Fibroblast of skin of right quadriceps (primary cell): Measurements from ENCODE around the gene CD93.

ENCODE experiments used
- DNase-seq: peaks from one replicate; pipeline ENCODE4 v3.0.0-alpha.2; 2013

The CD93 gene

DNA sequence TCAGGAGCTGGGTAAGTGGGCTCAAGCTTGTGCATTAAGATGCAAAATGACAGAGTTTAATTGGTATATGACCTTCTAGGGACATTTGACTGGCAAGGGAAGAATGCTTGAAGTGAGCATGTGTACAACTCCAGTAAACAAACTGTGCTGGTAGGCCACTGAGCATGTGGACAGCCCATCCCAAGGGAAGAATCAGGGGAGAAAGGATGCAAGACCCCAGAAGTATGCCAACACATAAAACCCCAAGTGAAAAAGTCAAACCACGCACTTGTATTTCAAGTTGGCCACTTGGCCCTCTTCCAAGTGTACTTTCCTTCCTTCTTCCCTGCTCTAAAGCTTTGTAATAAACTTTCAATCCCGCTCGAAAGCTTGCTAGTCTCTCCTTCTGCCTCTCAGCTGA is 26.3 kb downstream of the CD93 start:
- no peak for DNase-seq

DNA sequence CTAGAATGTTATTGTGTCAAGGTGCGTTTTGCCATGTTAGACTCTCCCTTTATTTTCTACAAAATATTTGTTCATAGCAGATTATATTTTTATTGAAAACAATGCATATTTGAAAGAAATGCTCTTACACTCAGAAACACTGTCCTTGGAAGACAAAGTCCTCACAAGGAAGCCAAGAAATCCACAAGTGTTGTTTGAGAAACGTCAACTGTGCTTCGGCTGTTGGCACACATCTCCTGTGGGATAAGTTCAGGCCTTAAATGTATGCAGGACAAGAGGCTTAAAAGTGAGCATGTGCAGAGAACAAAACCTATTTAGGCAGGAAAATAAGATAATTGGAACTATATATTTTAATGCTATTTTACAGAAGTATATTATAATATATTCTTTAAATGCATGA is 27.1 kb downstream of the CD93 start:
- DNase-seq, result no peak

DNA sequence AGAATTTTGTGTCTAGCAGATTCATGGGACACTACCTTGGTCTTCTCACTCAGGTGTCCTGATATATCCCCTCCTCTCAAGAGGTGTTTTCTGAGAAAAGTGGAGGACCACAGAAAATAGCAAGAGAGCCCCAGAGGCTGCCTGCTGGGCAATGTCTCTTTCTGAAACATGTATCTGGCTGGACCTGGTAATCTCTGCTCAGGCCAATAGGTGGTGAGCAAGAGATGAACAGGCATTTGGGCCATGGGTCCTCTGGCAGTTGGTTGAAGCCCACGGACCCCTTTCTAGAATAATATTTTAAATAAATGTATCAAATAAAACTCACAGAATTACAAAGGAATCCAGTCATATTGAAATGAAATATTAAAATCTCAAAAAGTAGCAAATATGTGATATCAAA is 27.9 kb downstream of the CD93 start:
- DNase-seq, result no peak

DNA sequence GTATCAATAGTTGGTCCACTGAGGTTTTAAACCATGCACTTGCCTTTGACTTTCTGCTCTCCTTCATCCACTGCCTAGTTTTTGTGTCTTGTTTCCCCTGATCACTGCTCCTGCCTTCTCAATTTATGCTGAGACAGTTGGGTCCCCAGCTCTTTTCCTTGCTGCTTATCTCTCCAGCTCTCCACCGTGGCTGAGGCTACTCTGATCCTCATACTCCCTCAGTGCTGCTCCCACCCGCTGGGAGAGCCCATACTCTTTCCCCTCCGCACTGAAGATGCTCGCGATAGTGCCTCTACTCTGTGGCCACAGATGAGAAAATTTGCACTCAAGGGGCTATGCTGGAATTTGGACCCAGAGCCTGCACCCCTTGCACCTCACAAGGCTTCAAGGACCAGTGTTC is 33.2 kb downstream of the CD93 start:
- no peak for DNase-seq

DNA sequence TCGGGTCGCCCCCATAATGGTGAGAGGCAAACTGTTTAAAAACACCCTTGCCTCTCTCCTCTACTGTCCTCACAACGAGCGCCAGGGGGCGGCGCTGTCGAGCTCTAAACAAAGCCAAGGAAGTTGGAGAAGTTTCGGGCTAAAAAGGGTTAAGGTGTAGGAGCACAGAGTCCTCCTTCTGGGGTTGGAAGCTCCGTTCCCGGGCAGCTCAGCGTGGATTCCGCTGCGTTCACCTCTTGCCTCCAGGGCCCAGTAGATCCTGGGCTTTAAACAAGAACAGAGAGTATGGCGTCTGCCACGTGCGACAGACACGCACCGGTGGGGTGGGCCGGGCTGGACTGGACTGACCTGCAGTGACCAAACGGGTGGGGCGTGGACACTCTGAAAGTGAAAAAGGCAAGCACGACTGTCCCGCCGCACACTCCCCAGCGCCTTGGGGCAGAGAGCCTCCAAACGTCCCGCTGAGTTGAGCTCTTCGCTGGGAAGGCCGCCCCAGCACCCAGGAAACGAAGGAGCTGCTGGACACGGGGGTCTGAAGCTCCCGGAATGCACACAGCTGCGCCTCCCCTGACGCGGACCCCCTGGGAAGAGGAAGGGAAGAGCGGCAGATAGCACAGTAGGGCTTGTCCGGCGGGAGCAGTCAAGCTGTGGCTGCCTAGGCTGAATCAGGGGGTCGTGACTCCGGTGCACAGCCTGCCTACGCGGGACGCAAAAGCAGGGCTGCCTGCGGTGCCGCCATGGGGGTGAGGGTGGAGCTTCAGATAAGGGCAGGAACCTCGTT is 35.1 kb downstream of the CD93 start:
- peak; percentile 87 for DNase-seq

DNA sequence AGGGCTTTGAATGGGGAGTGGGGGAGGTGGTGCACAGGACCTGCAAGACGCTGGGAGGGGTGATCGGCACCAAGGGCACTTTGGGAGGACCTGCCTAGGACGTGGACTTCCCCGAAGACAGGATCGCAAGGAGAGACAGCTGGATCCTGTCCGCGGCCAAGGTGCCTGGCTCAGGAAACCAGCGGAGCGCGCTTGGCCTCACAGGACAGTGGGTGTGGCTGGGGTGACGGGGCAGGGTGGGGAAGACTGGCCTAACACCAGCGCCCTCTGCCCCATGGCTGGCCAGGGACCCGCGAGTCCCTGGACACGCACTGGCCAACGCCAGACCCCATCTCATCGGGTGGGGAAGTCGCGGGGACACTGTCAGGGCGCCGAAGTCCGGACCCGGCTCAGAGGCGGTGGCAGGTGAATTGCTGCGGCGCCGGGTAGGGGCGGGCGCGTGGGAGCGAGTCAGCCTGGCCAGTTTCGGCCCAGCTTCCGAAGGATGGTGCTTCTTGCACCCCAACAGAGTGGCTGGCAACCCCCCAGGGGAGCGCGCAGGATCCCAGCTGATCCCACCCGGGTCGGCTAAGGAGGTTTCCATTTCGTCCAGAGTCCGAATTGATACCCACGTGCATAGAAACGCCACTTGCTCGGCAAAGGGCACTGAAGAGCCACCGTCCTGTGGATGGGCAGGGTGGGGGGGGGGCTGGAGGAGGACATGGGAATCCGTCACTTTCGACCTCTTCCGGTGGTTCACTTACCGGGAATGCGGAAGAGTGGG is 35.9 kb downstream of the CD93 start:
- DNase-seq, result no peak

DNA sequence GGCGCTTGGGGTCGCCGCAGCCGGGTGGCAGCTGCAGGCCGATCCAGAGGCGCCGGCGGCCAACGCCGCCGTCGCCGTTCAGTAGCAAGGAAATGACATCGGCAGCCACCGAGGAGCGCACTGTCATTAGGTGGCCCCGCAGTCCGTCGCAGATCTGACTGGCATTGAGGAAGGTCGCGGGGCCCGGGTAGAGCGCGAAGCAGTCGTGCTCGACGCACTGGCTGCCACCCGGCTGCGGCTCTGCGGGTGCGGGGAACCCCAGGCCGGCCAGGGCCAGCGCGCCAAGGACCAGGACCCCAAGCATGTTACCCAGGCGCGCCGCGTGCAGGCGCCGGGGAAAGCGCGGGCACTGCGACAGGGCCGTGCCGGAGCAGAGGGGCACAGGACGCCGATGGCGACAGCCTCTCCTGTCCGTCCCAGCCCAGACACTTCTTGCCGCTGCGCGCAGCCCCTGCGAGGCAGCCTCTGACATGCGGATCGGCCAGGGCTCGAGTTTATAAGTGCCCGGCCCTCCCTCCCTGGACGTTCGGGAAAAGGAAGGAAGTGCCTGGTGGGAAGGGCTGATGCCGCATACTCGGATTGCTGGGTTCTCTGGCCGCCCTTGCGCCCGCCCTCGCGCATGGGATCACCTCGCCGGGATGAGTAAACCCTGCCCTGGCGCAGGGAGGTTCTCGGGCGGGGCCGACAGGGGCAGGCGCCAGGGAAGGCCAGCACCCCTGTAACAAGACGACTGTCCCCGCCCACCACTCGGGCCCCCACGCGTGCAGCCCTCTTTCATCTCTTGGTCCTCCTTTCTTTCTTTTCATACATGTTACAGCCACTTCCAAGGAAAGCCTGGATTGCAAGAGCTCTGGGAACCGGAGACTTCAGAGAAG is 36.7 kb downstream of the CD93 start, which contains the start of gene THBD:
Gene THBD (minus strand): TSS at position 472 of the 875 bp plus-strand sequence. CDS start 168 bp downstream, at position 304.
- DNase-seq, result peak; percentile 29

DNA sequence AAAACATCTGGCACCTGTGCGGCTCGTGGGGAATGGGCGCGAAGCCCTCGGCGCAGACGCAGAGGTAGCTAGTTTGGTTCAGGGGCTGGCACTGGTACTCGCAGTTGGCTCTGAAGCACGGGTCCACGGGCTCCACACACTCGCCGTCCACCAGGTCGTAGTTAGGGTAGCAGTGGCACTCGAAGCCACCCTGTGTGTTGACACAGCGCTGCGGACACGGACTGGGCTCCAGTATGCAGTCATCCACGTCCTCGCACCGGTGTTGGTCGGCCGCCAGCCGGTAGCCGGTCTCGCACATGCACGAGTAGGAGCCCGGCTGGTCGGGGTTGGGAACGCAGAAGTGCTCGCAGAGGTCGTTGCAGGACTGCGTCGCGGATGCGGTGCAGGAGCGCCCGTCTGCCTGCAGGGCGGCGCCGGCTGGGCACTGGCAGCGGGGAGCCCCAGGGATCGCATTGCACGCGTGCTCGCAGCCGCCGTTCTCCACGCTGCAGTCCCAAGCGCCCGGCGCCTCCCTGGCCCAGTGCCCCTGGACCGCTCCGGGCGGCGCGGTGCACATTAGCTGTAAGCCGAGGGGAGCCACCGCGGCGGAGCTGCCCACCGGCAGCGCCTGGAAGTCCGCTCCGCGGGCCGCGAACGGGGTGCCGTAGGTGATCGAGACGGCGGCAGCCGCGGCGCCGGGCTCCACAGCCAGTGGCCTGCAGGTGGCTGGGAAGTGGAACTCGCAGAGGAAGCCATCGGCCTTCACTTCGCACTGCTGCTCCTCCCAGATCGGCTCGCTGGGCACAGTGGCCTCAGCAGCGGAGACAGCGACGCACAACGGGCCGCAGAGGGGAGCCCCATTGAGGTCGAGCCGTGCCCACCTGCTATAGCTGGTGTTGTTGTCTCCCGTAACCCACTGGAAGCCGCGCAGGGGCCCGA is 37.6 kb downstream of the CD93 start:
- peak; percentile 21 for DNase-seq

DNA sequence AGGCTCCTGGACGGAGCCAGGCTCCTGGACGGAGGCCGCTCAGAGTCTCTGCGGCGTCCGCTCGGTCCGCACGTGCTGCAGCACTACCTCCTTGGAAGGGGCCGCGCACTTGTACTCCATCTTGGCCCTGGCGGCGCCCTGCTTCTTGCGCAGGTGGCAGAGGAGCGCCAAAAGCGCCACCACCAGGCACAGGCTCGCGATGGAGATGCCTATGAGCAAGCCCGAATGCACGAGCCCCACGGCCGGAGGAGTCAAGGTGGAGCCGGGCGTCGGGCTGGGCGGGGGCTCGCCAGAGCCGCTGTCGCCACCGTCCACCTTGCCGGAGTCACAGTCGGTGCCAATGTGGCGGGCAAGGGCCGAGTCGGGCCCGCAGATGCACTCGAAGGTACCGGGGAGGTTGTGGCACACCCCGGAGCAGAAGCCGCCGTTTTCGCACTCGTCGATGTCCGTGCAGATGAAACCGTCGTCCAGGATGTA is 38.3 kb downstream of the CD93 start:
- DNase-seq, result no peak

DNA sequence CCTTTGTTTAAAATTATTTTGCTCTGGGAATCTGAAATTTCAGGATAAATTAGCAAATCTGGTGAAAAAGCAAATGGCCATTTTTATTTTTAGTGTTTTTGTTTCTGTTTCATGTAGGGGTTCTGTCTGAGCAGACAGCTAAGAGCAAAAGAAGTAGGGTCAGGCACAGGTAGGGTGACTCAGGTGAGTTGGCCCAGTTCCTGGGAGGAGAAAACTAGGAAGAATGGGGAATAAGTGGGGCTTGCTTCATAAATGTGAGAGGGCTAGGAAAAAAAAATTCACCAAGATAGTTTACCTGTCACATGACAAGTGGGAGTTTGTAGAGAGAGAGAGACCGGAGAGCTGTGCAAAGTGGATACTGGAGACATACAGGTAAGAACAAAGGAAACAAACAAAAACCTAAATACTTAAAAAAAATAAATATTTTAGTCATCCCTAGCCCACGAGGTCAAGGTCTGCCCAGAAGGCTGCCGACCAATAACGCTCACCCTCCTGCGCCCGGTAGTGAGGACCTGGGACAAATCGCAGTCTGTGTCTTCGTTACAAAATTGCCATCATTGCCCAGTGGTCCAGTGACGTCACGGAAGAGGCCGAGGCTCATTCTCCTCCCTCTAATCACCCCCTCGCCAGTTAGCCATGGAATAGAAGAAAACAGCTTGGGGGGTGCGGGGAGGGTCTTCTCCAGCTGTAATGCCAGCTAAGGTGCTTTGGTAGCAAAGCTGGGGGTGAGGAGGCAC is 39.0 kb downstream of the CD93 start:
- no peak for DNase-seq

DNA sequence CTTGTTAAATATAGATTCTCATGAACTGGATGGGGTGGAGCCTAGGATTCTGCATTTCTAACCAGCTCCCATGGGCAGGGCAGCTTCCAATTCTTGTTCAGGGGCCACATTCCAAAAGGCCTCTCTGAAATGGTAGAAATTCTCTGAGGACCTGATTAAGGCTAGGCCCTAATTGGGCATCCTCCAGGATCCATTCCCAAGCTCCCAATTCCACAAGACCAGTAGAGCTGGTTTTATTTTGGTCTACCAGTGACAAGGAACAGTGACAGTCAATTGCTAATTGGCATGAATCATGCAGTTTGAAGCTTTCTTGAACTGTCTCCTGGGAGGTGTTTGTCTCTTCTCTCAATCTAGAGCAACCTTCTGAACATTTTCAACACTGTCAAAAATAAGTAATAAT is 39.7 kb downstream of the CD93 start:
- no peak for DNase-seq

DNA sequence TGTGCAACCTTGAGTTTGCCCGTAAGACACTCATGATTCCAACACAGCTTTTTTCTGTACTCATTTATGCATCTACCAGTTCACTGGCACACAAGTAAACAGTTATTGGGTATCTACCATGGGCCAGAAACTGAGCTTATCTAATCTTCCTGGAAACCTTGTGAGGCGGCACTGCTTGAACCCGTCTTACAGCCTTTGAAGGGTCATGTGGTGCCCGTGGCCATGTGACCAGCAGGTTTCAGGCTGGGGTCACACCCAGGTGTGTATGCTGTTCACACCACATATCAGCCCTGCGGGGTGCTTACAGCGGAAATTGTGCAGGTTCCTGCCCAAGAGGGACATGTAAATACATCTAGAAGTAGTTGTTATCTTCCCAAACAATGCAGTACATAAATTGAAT is 42.7 kb downstream of the CD93 start:
- DNase-seq, result no peak

DNA sequence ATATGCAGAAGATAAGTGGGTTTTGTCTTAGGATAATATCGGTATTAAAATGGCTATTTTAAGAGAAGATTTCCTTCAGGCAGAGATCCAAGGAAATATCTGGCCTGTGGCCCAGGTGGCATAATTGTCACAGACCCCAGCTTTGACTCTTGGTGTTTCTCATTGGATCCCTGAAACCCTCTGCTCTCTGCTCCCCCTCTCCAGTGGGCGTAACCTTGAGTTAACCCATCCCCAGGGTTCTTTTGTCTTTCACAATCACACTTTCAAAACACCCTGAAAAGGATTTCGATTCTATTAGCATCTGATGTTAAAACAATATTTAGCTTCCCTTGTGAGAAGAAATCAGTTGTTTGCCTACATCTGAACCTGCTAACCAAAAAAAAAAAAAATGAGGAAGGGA is 43.9 kb downstream of the CD93 start:
- DNase-seq, result no peak

DNA sequence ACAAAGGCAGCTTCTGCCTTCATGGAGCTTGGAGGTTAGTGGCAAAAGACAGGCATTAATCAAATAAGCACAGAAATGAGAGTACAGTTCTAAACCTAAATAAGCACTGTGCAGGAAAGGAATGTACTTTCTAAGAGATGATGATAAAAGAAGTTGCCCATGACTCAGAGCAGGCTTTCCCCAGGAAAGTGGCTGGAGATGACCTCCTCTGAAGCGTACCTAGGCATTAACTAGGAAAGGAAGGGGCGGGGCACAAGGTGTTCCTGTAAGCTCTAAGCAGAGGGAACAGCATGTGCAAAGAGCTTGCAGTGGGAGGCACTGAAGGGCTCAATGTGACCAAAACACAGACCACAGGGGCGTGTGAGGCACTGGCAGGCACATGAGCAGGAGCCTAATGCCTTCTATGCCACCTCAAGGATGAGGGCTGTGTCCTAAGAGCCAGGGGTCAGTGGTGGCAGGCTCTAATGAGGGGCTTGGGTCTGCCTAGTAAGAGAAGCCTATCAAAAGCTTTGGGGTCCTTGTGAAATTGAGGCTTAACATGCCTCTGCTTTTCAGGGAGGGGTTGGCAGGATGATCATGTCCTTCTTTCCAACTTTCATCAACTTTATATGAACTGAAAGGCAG is 46.1 kb downstream of the CD93 start:
- no peak for DNase-seq

DNA sequence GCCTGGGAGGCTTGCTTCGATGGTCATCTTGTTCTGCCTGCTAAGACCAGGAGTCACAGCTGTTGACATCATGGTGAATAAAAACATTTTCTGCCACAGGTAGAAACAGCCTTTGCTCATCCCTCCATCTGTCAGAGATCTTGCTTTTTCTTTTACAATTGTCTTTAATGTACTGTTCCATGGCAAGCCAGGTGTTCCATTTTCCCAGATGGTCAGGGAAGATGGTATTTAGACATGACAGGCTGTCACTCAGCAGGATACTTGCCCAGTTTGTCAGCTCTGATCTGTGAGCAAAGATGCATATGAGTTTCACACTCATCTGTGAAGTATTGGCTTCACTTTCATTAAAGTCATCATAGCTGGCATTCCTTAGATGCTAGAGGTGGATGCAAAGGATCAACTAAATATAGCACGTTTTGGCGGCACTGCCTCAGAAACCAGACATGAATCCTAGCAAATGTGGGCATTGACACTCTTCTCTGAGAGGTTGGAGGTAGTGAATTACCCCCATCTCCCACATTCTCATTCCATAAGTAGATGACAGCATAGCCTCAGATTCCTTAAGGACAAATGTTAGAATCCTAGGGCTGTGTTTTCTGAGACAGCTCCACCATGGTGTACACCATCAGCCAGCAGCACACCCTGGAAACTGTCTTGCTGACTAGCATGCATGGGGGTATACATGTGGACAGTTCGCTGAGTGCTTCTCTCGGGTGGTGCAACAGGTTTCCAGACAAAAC is 46.8 kb downstream of the CD93 start:
- DNase-seq, result no peak

DNA sequence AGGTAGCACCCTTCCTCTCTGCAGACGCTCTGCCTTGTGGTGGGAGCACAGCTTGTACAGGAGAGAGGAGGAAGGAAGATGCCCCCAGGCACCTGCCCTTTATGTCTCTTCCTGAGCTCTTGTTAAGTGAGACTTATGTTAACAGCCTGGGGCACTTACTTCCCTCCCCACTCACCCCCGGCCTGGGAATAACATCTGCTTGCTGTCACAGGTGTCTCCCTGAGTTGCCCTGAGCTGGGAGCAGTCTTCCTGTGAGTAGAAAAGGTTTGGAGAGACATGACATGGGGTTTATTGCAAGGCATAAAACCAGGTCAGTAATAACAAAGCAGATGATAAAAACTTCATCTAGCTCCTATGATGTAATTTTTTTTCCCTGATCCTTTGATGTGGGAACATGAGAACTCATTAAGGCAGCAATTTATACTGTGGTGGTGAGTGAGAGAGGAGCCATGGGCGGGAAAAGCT is 49.1 kb downstream of the CD93 start:
- DNase-seq, result no peak

DNA sequence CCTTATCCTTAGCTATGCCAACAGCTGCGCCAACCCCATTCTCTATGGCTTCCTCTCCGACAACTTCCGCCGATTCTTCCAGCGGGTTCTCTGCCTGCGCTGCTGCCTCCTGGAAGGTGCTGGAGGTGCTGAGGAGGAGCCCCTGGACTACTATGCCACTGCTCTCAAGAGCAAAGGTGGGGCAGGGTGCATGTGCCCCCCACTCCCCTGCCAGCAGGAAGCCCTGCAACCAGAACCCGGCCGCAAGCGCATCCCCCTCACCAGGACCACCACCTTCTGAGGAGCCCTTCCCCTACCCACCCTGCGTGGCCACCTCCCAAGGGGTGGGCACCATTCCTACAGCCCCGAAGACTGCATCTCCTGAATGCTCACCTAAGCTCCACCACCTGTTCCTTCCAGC is 49.8 kb downstream of the CD93 start:
- DNase-seq, result no peak

DNA sequence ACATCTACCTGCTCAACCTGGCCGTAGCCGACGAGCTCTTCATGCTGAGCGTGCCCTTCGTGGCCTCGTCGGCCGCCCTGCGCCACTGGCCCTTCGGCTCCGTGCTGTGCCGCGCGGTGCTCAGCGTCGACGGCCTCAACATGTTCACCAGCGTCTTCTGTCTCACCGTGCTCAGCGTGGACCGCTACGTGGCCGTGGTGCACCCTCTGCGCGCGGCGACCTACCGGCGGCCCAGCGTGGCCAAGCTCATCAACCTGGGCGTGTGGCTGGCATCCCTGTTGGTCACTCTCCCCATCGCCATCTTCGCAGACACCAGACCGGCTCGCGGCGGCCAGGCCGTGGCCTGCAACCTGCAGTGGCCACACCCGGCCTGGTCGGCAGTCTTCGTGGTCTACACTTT is 50.4 kb downstream of the CD93 start:
- DNase-seq, result no peak

DNA sequence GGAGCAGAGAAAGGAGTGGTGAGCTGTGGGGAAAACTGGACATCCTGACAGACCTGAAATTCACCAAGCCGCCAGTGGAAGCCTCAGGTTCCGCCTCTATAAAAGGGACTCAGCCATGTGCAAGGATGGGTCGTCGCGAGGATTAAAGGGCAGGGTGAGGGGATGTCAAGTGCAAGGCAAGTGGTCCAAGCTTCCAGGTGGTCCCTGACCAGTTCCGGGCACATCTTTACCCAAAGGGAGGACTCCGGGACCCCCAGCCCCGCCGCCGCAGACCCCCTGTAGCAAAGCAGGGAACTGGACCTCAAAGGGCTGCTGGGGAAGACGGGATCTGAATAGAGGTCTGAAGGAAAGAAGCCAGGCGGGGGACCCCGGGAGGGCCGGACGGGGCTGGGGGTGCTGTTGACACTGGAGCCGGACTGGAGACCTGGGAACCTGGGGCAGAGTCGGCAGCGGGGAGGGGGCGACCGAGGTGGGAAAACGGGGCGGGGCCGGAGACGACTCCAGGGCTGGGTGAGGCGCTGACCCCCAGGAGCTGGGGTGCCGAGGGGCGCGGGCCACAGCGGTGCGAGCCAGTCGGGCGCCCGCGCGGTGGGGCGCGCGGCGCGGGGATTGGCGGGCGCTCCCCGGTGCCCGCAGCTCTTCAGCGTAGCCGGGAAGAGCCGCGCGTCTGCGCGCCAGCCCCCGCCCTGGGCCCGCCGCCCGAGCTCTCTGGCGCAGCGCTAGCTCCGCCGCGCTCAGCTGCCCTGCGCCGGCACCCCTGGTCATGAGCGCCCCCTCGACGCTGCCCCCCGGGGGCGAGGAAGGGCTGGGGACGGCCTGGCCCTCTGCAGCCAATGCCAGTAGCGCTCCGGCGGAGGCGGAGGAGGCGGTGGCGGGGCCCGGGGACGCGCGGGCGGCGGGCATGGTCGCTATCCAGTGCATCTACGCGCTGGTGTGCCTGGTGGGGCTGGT is 51.1 kb downstream of the CD93 start, which contains the start of gene SSTR4:
Gene SSTR4 (plus strand): TSS at position 592 of the 951 bp plus-strand sequence. CDS start 172 bp downstream, at position 764.
- DNase-seq, result no peak
